ENCODE measurements around the gene UBA1.
A peak's percentile ranks its signal among the peaks of the same experiment; 100 is the strongest.

The UBA1 gene

DNA sequence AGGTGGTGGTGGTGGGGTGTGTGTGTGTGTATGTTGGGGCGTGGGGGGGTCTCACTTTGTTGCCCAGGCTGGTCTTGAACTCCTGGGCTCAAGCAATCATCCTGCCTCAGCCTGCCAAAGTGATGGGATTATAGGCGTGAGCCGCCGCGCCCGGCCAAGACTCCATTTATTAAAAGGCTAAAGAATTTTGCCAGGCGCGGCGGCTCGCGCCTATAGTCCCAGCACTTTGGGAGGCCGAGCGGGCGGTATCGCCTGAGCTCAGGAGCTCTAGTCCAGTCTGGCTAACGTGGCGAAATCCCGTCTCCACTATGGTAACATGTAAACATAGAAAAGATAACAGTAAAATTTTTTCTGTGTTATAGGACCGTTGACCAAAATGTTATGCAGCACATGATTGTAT lies 3.7 kb upstream of the UBA1 start:
- no peaks in the 10 kb centered on the region for H3F3A ChIP-seq (ENCODE audit: low read depth)
- H3K4me3 ChIP-seq (ENCODE audit: low read length, poor library complexity, severe bottlenecking): no peak overlapping the region
- H3K4me1 ChIP-seq (ENCODE audit: insufficient read depth, low read length, poor library complexity, severe bottlenecking): no peaks in the 10 kb centered on the region
- H4K20me1 ChIP-seq (ENCODE audit: insufficient read depth, low read length, poor library complexity, severe bottlenecking): peaks cover 10% of the 10 kb centered on the region
- no peak overlapping the region for H3K9ac ChIP-seq (ENCODE audit: low read depth, low read length, poor library complexity, severe bottlenecking)
- H3K9me2 ChIP-seq (replicated peaks; ENCODE audit: low read depth, low read length): no peaks in the 10 kb centered on the region
- H3K9me3 ChIP-seq (ENCODE audit: insufficient read depth, low read depth, low read length): no peaks in the 10 kb centered on the region
- peaks cover 15% of the 10 kb centered on the region; the same call in 1 of the 2 replicates for H3K36me3 ChIP-seq (ENCODE audit: insufficient read depth, low read length)
- H3K27me3 ChIP-seq (ENCODE audit: insufficient read depth, low read length, poor library complexity, severe bottlenecking): peaks cover 5% of the 10 kb centered on the region
- TF ChIP-seq EZH2phosphoT487 (IDR thresholded peaks at IDR 0.05; ENCODE audit: borderline replicate concordance): no peak
- TF ChIP-seq, protein P1, sequence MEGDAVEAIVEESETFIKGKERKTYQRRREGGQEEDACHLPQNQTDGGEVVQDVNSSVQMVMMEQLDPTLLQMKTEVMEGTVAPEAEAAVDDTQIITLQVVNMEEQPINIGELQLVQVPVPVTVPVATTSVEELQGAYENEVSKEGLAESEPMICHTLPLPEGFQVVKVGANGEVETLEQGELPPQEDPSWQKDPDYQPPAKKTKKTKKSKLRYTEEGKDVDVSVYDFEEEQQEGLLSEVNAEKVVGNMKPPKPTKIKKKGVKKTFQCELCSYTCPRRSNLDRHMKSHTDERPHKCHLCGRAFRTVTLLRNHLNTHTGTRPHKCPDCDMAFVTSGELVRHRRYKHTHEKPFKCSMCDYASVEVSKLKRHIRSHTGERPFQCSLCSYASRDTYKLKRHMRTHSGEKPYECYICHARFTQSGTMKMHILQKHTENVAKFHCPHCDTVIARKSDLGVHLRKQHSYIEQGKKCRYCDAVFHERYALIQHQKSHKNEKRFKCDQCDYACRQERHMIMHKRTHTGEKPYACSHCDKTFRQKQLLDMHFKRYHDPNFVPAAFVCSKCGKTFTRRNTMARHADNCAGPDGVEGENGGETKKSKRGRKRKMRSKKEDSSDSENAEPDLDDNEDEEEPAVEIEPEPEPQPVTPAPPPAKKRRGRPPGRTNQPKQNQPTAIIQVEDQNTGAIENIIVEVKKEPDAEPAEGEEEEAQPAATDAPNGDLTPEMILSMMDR (conservative IDR thresholded peaks at IDR 0.05; ENCODE audit: low read length): no peak
- no peak overlapping the region; the same call in 1 of the 2 replicates for H2AFZ ChIP-seq (ENCODE audit: low read length)
- H3K4me2 ChIP-seq (ENCODE audit: low read depth, low read length, poor library complexity, severe bottlenecking): peak overlapping the region; percentile 72
- peaks cover 26% of the 10 kb centered on the region for H3K79me2 ChIP-seq (ENCODE audit: insufficient read depth, low read length)

DNA sequence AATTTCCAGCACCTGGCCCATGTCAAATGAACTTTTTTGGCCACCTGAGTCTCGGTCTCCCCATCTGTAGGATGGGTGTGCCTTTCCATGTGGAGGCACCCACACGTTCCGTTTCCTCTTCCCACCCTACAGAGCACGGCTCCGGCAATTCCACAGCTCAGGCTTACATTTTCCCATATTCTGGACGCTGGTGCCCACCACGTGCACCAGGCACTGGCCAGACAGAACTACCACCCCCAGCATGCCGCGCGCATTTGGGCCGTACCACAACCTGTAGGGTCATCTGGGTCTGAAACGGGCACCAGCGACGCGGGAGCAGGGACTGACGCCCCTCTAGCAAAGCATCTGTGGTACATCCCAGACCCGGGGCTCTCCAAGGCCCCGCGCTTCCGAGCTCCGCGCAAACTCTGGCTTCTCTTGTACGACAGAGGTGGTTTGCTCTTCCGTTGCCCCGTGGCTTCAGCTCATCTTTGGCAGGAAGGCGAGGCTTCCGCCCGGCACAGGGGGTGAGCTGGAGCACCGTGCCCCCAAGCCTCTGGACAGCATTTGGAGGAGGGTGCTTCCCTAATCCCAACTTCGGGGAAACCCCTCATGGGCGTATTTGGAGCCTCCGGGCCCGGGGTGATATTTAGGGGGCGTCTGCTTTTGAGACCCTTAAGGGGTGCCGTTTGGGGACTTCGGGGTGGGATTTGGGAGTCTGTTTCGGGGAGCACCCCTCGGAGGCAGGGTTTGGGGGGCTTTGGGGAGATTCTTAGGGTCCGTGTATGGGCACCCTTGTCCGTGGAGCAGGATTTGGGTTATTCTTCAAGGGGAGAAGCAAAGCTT lies 3.0 kb upstream of the UBA1 start:
- no peaks in the 10 kb centered on the region for H3K9me2 ChIP-seq (replicated peaks; ENCODE audit: low read depth, low read length)
- H3F3A ChIP-seq (ENCODE audit: low read depth): no peaks in the 10 kb centered on the region
- H2AFZ ChIP-seq (ENCODE audit: low read length): peak overlapping the region; percentile 76
- peak overlapping the region; percentile 72 for H3K4me2 ChIP-seq (ENCODE audit: low read depth, low read length, poor library complexity, severe bottlenecking)
- peaks cover 34% of the 10 kb centered on the region for H3K79me2 ChIP-seq (ENCODE audit: insufficient read depth, low read length)
- peaks cover 11% of the 10 kb centered on the region for H4K20me1 ChIP-seq (ENCODE audit: insufficient read depth, low read length, poor library complexity, severe bottlenecking)
- peaks cover 13% of the 10 kb centered on the region; the same call in 1 of the 2 replicates for H3K36me3 ChIP-seq (ENCODE audit: insufficient read depth, low read length)
- H3K27me3 ChIP-seq (ENCODE audit: insufficient read depth, low read length, poor library complexity, severe bottlenecking): peaks cover 5% of the 10 kb centered on the region
- TF ChIP-seq EZH2phosphoT487 (IDR thresholded peaks at IDR 0.05; ENCODE audit: borderline replicate concordance): no peak
- TF ChIP-seq, protein P1 (conservative IDR thresholded peaks at IDR 0.05; ENCODE audit: low read length): no peak
- H3K4me3 ChIP-seq (ENCODE audit: low read length, poor library complexity, severe bottlenecking): peak overlapping the region; percentile 97
- H3K9ac ChIP-seq (ENCODE audit: low read depth, low read length, poor library complexity, severe bottlenecking): peak overlapping the region; percentile 91
- H3K9me3 ChIP-seq (ENCODE audit: insufficient read depth, low read depth, low read length): no peaks in the 10 kb centered on the region
- peaks cover 3% of the 10 kb centered on the region for H3K4me1 ChIP-seq (ENCODE audit: insufficient read depth, low read length, poor library complexity, severe bottlenecking)

DNA sequence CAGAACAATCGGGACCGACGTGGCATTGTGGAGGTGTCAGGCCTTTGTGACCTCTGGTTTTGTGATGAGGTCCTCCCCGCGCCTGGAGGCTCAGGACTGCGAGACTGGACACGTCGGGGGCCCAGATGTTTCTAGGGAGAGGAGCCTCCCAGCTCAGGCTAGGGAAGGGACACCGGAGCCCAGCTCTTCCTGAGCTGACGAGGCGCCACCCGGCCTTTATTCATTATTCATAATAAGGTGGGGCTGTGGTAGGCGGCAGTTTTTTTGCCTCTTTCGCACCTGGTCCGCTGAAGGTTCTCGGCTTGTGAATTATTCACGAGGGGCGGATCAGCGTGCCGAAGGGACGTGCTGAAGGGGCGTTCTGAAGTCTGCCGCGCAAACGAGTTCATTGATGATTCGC lies 2.3 kb upstream of the UBA1 start:
- peak overlapping the region; percentile 55 for H2AFZ ChIP-seq (ENCODE audit: low read length)
- H3K27me3 ChIP-seq (ENCODE audit: insufficient read depth, low read length, poor library complexity, severe bottlenecking): peaks cover 5% of the 10 kb centered on the region
- no peaks in the 10 kb centered on the region for H3K9me3 ChIP-seq (ENCODE audit: insufficient read depth, low read depth, low read length)
- peak overlapping the region; percentile 91 for H3K9ac ChIP-seq (ENCODE audit: low read depth, low read length, poor library complexity, severe bottlenecking)
- H3K4me3 ChIP-seq (ENCODE audit: low read length, poor library complexity, severe bottlenecking): peak overlapping the region; percentile 97
- peaks cover 17% of the 10 kb centered on the region for H4K20me1 ChIP-seq (ENCODE audit: insufficient read depth, low read length, poor library complexity, severe bottlenecking)
- H3K36me3 ChIP-seq (ENCODE audit: insufficient read depth, low read length): peaks cover 7% of the 10 kb centered on the region; the same call in 1 of the 2 replicates
- peaks cover 40% of the 10 kb centered on the region for H3K79me2 ChIP-seq (ENCODE audit: insufficient read depth, low read length)
- H3K4me1 ChIP-seq (ENCODE audit: insufficient read depth, low read length, poor library complexity, severe bottlenecking): peaks cover 9% of the 10 kb centered on the region
- peak overlapping the region; percentile 72 for H3K4me2 ChIP-seq (ENCODE audit: low read depth, low read length, poor library complexity, severe bottlenecking)
- no peaks in the 10 kb centered on the region for H3F3A ChIP-seq (ENCODE audit: low read depth)
- no peak for TF ChIP-seq EZH2phosphoT487 (IDR thresholded peaks at IDR 0.05; ENCODE audit: borderline replicate concordance)
- TF ChIP-seq, protein P1 (conservative IDR thresholded peaks at IDR 0.05; ENCODE audit: low read length): no peak
- no peaks in the 10 kb centered on the region for H3K9me2 ChIP-seq (replicated peaks; ENCODE audit: low read depth, low read length)
